Neuron (in vitro differentiated cells): ENCODE results near the gene PLTP.

Source experiments
- H2AFZ ChIP-seq: one replicate; pipeline ENCODE4 v1.6.1; 2013; ENCODE audit warnings: low read depth, mild to moderate bottlenecking, inconsistent platforms, low read length, moderate library complexity
- H3K27me3 ChIP-seq: one replicate; pipeline ENCODE4 v1.6.1; 2013; ENCODE audit warnings: low read length; ENCODE audit not compliant: insufficient read depth
- H3K36me3 ChIP-seq: one replicate; pipeline ENCODE4 v1.6.1; 2013; ENCODE audit warnings: low read length; ENCODE audit not compliant: insufficient read depth
- H3K4me1 ChIP-seq: one replicate; pipeline ENCODE4 v1.6.1; 2013; ENCODE audit warnings: low read length; ENCODE audit not compliant: insufficient read depth
- H3K4me3 ChIP-seq: 2 replicates; pipeline ENCODE4 v1.5.1; 2013; ENCODE audit warnings: mild to moderate bottlenecking, low read length, moderate library complexity
- H3K9me3 ChIP-seq: one replicate; pipeline ENCODE4 v1.6.1; 2013; ENCODE audit warnings: low read length

The PLTP gene

DNA sequence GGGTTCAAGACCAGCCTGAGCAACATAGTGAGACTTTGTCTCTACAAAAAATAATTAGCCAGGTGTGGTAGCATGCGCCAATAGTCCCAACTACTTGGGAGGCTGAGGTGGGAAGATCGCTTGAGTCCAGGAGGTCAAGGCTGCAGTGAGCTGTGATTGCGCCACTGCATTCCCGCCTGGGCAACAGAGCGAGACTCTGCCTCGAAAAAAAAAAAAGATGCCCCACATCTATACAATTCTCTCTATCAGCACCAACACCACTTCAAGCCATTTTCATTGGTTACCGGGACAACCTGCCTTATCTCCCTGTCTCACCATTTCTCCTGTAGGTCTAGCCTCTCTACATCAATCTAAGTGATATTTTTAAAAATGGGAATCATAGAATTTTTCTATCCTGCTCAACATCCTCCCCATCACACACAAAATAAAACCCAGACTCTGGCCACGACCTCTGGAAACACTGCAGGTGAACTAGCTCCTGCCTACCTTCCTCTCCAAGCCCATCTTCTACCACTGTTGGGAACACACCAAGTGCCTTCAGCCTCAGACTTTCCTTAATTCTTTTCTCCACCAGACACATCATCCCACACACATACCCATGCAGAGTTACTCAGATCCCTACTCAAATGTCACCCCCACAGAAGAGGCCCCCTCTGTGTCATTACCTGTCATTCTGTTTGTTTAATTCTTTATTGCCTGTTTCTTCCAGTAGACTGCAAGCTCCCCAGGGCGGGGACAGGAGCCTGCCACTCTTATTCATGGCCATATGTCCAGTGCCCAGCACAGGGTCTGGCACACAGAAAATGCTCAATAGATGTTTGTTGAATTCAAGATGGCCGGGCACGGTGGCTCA, 9.6 kb upstream of the PLTP start:
- H3K4me1 ChIP-seq = no peaks in the 10 kb centered on the region
- no peak overlapping the region for H3K4me3 ChIP-seq
- H2AFZ ChIP-seq = no peak overlapping the region
- H3K9me3 ChIP-seq = no peaks in the 10 kb centered on the region
- H3K27me3 ChIP-seq = no peaks in the 10 kb centered on the region
- H3K36me3 ChIP-seq = no peaks in the 10 kb centered on the region

DNA sequence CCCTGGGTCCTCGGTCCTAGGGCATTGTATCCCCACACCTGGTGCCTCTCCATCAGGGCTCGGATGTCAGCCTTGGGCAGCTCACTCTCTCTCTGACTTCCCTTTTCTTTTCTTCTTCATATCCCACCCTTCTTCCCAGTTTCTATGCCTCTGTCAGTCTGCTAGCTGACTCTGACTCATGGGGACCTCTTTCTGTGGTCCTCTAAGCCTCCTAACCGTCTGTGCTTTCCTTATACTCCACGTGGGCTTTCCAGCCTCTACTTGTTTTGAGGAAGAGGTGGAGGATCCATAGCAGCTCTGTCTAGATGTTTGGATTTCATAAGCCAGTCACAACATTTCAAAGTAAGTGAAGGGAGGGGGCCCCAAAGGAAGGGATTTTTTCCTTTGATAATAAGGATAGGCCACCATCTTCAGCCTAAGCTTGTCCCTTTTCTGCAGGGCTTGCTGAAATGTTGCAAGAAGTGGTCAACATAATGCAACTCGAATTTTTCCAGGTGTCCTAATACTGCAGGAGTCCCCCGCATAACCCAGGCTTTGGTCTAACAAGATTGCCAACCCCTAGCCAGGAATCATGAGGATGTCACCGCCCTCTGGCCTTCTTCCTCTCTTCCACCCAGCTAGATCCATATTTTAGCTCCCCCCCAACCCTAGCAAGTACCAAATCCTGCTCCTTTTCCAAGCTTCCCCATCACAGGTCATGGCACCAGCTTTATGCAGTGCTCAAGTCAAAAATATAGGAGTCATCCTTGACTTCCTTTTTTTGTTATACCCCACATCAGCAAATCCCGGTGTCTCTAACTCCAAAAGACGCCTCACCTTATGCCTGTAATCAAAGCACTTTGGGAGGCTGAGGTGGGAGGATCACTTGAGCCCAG, 8.7 kb upstream of the PLTP start:
- no peaks in the 10 kb centered on the region for H3K27me3 ChIP-seq
- no peak overlapping the region for H3K4me3 ChIP-seq
- H3K36me3 ChIP-seq = no peaks in the 10 kb centered on the region
- no peaks in the 10 kb centered on the region for H3K4me1 ChIP-seq
- no peak overlapping the region for H2AFZ ChIP-seq
- H3K9me3 ChIP-seq = no peaks in the 10 kb centered on the region

- Histone ChIP-seq H3K9me3 (no peaks in the 10 kb centered on the region), H3K36me3 (no peaks in the 10 kb centered on the region), H3K27me3 (no peaks in the 10 kb centered on the region), H2AFZ (no peak overlapping the region), H3K4me1 (no peaks in the 10 kb centered on the region), H3K4me3 (no peak overlapping the region)
Measured at GRCh38 chr20:45919542-45920399, 7.8 kb upstream of the PLTP start.

- no peaks in the 10 kb centered on the region for H3K36me3 ChIP-seq
- H3K4me1 ChIP-seq = no peaks in the 10 kb centered on the region
- H2AFZ ChIP-seq = no peak overlapping the region
- no peak overlapping the region for H3K4me3 ChIP-seq
- H3K27me3 ChIP-seq = no peaks in the 10 kb centered on the region
- H3K9me3 ChIP-seq = no peaks in the 10 kb centered on the region
Measured at GRCh38 chr20:45918779-45919537, 7.0 kb upstream of the PLTP start.

DNA sequence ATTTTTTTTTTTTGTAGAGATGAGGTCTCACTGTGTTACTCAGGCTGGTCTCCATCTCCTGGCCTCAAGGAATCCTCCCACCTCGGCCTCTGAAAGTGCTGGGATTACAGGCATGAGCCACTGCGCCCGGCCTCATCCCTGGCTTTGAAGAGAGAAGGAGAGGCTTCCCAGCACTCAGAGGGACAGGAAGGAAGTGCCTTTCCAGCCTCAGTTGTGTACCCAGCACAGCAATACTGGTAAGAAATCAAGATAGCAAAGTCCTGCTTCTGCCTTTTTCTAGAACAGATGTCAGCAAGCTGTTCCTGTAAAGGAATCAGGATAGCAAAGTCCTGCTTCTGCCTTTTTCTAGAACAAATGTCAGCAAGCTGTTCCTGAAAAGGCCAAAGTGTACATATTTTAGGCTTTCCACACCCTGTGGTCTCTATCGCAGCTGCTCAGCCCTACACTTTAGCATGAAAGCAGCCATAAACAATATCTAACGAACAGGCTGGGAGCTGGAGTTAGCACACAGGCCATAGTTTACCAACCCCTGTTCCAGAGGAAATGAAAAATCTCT, 6.3 kb upstream of the PLTP start:
- Histone ChIP-seq H3K9me3 (no peaks in the 10 kb centered on the region), H3K4me1 (no peaks in the 10 kb centered on the region), H3K36me3 (no peaks in the 10 kb centered on the region), H3K4me3 (no peak overlapping the region), H3K27me3 (no peaks in the 10 kb centered on the region), H2AFZ (no peak overlapping the region)

- H3K36me3 ChIP-seq = no peaks in the 10 kb centered on the region
- no peak overlapping the region for H2AFZ ChIP-seq
- H3K9me3 ChIP-seq = no peaks in the 10 kb centered on the region
- H3K4me3 ChIP-seq = no peak overlapping the region
- no peaks in the 10 kb centered on the region for H3K4me1 ChIP-seq
- H3K27me3 ChIP-seq = no peaks in the 10 kb centered on the region
Measured at GRCh38 chr20:45917790-45918141, 5.8 kb upstream of the PLTP start.

DNA sequence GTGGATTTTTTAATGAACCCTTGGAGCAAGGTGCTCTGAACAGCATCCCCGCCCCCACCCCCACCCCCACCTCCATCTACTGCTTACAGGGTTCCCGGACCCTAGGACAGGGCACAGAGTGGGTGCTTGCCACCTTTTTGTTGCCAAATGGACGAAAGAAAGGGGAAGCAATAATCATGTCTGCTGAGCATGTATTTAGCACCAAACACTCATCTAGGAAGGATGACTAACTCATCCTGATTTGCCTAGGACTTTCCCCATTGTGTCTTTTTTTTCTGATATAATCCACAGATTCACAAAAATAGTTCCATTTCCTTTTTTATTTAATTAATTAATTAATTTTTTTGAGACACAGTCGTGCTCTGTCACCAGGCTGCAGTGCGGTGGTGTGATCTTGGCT, 1.2 kb upstream of the PLTP start:
- Histone ChIP-seq H3K27me3 (no peaks in the 10 kb centered on the region), H3K4me1 (peaks cover 21% of the 10 kb centered on the region), H3K4me3 (no peak overlapping the region), H3K9me3 (no peaks in the 10 kb centered on the region), H2AFZ (no peak overlapping the region), H3K36me3 (peaks cover 16% of the 10 kb centered on the region)

DNA sequence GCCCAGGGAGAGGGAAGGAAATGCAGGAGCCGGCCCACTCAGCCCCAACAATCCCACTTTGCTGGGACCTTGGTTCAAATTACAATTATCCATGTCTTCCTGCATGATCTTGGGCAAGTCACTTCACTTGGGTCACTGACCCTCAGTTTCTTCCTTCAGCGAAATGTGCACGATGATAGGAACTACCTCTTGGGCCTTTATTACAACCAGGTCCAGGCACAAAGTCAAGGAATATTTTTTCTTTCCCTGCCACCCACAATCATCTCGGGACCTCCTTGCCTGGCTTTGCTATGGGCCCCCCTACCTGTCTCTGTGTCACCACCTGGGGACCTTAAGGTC, 358 bp upstream of the PLTP start:
- Histone ChIP-seq H3K4me1 (peaks cover 21% of the 10 kb centered on the region), H3K4me3 (peak overlapping the region; percentile 60), H2AFZ (peak overlapping the region; percentile 24), H3K9me3 (no peaks in the 10 kb centered on the region), H3K27me3 (no peaks in the 10 kb centered on the region), H3K36me3 (peaks cover 24% of the 10 kb centered on the region)

DNA sequence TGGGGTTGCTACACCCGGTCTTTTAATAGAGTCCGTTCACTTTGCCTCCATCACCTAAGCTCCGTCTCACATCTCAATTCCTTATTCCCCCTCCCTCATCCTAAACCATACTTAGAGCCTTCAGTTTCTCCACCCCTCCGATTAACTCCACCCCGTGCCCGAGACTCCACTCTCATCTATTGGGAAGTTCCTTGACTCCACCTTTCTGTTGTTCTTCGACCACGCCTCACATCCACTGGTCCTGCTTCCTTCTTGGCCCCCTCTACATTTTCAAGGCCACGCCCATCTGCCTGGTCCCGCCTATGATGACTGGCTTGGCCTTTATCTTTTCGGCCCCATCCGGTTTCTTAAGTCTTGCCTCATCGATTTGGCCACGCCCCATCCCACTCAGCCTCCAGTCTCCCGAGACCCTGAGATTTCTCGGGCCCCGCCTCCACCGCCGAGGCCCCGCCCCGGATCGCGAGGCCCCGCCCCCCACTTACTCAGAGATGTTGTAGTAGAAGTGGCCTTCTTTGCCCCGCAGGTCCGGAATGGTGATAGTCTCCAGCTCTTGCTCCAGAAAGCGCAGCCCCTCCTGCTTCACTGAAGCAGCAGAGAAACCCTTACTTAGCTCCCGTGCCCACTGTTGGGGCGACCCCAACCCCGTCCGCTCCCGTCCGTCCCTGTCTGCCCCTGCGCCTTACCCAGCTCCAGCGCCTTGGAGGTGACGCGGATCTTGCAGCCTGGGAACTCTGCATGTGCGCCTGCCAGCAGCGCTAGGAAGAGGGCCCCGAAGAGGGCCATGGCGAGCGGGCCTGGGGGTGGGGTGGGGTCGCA, 1.1 kb downstream of the PLTP start:
- Histone ChIP-seq H3K4me3 (peak overlapping the region; percentile 60), H3K4me1 (peaks cover 21% of the 10 kb centered on the region), H3K9me3 (no peaks in the 10 kb centered on the region), H2AFZ (no peak overlapping the region), H3K27me3 (no peaks in the 10 kb centered on the region), H3K36me3 (peaks cover 32% of the 10 kb centered on the region)

DNA sequence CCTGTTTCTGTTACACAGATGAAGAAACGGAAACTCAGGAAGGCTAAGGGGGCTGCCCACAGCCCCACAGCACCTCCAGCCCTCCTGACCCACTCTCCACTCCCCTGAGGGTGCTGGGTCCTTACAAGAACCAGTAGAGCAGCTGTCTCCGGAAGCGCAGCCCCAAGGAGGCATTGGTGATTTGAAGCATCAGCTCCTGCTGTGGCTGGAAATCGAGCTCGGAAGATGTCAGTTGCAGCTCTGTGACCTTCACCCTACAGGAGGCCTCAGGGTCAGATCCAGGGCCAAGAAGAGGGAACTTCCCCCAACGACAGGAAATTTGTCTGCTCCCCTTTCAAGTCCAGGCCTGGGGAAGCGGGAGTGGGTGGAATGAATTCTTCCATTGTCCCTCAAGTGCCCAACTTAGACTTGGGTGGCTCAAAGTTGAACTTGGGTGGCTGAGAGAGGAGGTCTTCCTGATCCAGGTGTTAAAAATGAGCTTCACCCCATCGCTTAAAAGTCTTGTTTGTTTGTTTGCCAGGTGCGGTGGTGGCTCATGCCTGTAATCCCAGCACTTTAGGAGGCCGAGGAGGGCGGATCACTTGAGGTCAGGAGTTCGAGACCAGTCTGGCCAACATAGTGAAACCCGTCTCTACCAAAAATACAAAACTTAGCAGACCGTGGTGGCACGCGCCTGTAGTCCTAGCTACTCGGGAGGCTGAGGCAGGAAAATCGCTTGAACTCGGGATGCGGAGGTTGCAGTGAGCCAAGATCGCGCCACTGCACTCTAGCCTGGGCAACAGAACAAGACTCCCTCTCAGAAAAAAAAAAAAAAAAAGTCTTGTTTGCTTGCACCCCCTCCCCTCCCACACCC, 1.9 kb downstream of the PLTP start:
- H2AFZ ChIP-seq = no peak overlapping the region

DNA sequence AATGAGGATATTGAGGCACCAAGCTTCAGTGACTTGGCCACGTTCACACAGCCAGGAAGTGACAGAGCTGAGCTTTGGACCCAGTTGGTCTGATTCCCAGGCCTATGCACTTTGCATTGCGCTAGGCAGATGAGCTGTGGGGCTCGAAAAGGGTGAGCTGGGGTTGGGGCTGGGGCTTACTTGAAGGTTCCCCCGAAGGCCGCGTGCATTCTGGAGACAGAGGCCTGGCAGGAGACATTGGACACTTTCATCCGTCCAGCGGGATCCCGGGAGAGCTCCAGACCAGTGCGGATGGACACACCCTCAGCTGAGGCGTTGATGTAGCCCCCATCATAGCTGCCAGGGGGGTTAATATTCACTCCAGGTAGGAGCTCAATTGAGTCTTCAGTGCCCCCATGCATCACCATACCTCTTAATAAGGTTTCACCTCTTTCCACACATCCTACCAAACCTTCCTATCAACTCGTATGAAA, 2.6 kb downstream of the PLTP start:
- peaks cover 47% of the 10 kb centered on the region for H3K36me3 ChIP-seq

More for the DNA sequence above, 1.9 kb downstream of the PLTP start:
- Histone ChIP-seq H3K27me3 (no peaks in the 10 kb centered on the region), H3K9me3 (no peaks in the 10 kb centered on the region), H3K4me3 (peak overlapping the region; percentile 60), H3K36me3 (peaks cover 41% of the 10 kb centered on the region), H3K4me1 (peaks cover 21% of the 10 kb centered on the region)

More for the DNA sequence above, 2.6 kb downstream of the PLTP start:
- Histone ChIP-seq H3K27me3 (no peaks in the 10 kb centered on the region), H3K4me1 (peaks cover 21% of the 10 kb centered on the region), H3K9me3 (no peaks in the 10 kb centered on the region), H2AFZ (no peak overlapping the region), H3K4me3 (no peak overlapping the region)
